Erythroblast (primary cell): ENCODE results near the gene PRKCI.
"Not testable (repeated sequence)": the region's sequence is repeated elsewhere in the genome, so short reads cannot be mapped to it uniquely, and the experiment has no call there.

Experiments
- DNase-seq, 2 experiments: peaks; one replicate each; lab custom pipeline; 2025; lab: John Stamatoyannopoulos, UW
- GATA1 ChIP-seq: IDR thresholded peaks from 2 replicates; pipeline ENCODE4 v1.6.1; 2011; ENCODE audit warnings: low read depth, mild to moderate bottlenecking, control low read depth, low read length, moderate library complexity
- POLR2A ChIP-seq: IDR thresholded peaks from 2 replicates; pipeline ENCODE4 v1.6.1; 2011; ENCODE audit warnings: mild to moderate bottlenecking, low read length

PRKCI gene

DNA sequence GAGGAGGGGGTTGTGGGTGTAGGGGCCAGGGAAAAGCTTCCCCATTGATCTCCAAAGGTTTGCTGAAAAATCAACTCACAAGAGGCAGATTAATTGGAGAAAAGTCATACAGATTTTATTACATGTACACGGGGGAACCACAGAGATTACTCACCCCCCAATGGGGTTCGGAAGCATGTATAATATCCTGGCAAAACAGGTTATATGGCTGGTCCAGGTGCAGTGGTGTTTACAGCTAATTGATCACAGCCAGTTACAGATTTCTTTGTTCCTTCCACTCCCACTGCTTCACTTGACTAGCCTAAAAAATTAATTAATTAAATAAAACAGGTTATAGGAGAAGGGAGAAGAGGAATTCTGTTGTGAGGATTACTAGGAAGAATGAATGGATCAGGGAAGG is 22.4 kb downstream of the PRKCI start:
- no peak for DNase-seq
- TF ChIP-seq POLR2A (no peak), GATA1 (no peak)

DNA sequence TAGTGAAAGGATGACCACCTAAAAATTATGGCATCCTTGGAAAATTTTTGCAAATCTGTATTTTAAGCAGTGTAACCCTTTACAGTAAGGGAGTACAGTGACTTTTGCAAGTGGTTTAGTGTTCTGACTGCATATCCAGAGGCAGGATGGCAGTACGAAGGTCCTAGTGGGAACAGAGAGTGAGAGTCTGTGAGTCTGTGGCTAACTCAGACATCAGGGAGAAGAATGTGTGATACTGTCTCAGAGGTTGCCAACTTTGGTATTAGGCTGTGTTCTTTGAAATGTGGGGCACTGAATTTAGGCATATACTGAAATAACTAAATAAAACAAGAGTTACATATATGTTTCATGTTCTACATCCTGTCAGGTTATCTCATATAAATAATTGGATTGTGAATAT is 25.7 kb downstream of the PRKCI start:
- no peak for DNase-seq
- TF ChIP-seq GATA1 (no peak), POLR2A (no peak)

DNA sequence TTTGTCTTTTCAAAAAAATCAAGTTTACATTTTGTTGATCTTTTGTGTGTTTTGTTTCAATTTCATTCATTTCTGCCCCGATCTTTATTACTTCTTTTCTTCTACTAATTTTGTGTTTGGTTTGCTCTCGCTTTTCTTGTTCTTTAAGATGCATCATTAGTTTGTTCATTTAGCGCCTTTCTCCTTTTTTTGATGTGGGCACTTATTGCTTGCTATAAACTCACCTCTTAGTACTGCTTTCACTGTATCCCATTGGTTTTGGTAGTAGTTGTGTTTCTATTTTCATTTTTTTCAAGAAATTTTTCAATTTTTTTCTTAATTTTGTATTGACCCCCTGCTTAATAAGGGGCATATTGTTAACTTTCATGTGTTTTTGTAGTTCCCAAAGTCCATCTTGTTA is 34.4 kb downstream of the PRKCI start:
- TF ChIP-seq GATA1 (no peak), POLR2A (no peak)
- DNase-seq: no peak

DNA sequence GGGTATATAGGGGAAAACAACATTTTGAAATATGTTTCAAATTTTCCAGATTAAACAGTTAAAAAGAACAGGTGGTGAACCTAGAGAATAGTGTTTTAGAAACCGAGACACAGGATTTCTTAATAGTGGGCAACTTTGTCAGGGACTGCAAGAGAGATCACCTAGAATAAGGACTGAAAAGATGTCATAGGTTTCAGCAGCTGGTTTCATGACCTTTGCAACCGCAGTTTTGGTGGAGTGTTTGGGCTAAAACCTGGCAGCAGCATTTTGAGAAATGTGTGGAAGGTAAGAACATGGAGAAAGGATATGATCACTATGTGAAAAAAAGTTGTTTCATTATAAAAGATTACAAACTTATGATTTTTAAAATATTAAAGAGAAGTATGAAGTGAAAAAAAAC is 34.9 kb downstream of the PRKCI start:
- no peak for TF ChIP-seq POLR2A
- TF ChIP-seq GATA1: no peak
- DNase-seq: no peak

DNA sequence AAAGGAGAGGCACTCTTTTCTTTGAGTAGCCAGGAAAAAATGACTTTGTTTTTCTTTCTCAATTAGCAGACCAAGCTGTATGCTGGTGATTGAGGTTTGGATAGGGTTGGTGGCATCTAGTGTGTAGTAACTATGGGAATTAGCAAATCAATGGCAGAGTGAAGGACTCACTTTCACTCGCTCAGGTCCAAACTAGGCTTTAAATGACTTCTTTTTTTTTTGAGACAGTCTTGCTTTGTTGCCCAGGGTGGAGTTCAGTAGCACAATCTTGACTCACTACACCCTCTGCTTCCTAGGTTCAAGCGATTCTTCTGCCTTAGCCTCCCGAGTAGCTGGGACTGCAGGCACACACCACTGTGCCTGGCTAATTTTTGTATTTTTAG is 35.9 kb downstream of the PRKCI start:
- DNase-seq: no peak
- TF ChIP-seq GATA1 (no peak), POLR2A (no peak)

DNA sequence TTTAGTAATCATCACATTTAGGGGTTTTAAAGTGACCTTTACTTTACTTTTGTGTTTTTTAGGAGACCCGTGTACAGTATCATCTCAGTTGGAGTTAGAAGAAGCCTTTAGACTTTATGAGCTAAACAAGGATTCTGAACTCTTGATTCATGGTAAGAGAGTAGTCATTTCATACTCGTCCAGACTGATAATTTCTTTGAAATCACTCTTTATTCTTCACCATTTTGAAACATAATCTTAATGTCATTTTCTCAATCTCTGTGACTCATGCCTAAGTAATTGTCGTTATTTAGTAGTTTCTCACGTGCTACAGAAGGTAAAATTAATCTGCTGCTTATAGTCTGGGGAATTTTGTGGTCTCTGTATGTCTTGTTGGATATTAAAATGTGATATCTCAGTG is 37.7 kb downstream of the PRKCI start:
- no peak for DNase-seq
- TF ChIP-seq POLR2A (no peak), GATA1 (no peak)

DNA sequence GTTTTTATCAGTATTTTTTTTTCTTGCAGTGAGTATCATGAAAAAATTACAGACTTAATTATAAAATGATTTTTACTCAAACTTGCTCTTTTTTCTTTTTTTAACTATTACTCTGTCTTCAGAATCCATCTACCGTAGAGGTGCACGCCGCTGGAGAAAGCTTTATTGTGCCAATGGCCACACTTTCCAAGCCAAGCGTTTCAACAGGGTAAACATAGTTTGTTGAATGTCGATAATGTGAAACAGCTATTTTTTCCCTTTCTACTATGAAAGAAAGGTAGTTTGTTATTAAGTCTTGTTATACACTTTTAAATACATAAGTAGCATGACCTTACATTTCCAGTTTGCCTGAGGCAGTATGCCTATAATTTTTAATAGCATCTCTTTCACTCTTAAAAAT is 45.6 kb downstream of the PRKCI start:
- DNase-seq: no peak
- no peak for TF ChIP-seq GATA1
- TF ChIP-seq POLR2A: no peak

DNA sequence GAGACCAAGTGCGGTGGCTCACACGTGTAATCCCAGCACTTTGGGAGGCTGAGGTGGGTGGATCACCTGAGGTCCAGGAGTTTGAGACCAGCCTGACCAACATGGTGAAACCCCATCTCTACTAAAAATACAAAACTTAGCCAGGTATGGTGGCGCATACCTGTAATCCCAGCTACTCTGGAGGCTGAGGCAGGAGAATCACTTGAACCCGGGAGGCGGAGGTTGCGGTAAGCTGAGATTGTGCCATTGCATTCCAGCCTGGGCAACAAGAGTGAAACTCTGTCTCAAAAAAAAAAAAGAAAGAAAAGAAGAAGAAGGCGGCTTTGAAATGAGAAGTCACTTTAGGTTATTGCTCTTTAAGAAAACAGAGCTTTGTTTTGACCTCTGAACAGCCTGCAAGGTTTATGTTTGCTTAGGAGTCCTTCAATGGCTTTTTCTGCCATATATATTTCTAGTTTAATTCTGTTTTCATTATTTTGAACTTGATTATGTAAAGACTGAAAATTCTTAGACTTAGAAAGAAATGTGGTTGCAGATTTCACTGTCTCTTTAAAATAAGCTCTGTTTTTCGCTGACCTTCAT is 47.5 kb downstream of the PRKCI start:
- not testable (repeated sequence) for DNase-seq

DNA sequence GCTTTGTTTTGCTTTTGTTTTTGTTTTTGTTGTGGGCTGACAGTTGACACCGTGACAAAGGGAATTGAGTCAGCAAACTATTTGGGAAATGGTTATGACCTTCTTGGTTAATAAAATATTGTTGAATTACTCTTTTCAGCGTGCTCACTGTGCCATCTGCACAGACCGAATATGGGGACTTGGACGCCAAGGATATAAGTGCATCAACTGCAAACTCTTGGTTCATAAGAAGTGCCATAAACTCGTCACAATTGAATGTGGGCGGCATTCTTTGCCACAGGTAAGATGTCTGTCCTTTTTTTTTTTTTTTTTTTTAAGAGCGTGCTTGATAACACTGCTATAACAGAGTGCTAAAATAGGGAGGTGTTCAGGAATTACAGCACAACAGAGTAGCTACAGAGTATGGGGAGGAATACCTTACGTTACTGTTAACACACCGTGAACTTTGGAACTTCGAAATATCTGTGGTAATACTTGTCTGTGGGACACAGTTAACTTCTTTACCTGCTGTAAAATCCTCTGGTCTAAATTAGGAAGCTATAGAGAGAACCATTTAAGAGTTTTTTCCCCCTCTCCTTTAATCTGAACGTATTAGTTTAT is 48.2 kb downstream of the PRKCI start:
- TF ChIP-seq POLR2A (no peak), GATA1 (no peak)

DNA sequence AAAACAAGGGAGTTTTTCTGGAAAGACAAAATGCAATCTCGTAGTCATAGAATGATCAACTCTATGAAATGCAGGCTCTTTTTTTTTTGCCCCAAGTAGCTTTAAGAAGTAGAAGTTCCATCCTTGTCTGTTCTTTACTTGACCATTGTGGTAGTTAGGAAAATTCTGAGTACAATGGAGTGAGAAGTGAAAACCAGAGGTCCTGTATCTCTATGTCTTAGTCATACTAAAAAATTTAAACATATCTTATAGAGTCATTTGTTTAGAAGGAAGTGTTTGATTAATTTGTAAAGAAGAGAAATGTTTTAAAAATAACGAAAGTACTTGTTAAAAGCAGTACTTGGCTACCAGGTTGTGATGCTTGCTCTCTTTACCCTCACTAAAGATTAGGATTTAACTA is 52.4 kb downstream of the PRKCI start:
- no peak for DNase-seq
- TF ChIP-seq GATA1: no peak
- TF ChIP-seq POLR2A: no peak

More for the DNA sequence above, 48.2 kb downstream of the PRKCI start:
- DNase-seq: no peak

DNA sequence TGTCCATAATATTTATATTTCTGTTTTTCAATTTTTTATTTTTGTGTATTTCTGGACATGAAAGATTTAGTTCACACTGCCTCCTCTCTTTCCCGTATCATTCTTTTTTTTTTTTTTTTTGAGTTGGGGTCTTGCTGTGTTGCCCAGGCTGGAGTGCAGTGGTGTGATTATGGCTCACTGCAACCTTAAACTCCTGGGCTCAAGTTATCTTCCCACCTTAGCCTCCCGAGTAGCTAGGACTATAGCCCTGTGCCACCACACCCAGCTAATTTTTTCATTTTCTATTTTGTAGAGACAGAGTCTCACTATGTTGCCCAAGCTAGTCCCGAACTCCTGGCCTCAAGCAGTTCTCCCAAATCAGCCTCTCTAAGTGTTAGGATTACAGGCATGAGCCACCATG is 53.6 kb downstream of the PRKCI start:
- DNase-seq: no peak
- TF ChIP-seq POLR2A (no peak), GATA1 (no peak)

DNA sequence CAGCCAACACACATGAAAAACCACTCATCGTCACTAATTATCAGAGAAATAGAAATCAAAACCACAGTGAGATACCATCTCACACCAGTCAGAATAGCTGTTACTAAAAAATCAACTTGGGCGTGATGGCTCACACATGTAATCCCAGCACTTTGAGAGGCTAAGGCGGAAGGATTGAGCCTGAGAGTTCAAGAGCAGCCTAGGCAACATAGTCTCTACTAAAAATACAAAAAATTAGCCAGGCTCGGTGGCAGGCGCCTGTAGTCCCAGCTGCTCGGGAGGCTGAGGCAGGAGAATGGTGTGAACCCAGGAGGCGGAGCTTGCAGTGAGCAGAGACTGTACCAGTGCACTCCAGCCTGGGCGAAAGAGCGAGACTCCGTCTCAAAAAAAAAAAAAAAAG is 55.1 kb downstream of the PRKCI start:
- not testable (repeated sequence) for DNase-seq

DNA sequence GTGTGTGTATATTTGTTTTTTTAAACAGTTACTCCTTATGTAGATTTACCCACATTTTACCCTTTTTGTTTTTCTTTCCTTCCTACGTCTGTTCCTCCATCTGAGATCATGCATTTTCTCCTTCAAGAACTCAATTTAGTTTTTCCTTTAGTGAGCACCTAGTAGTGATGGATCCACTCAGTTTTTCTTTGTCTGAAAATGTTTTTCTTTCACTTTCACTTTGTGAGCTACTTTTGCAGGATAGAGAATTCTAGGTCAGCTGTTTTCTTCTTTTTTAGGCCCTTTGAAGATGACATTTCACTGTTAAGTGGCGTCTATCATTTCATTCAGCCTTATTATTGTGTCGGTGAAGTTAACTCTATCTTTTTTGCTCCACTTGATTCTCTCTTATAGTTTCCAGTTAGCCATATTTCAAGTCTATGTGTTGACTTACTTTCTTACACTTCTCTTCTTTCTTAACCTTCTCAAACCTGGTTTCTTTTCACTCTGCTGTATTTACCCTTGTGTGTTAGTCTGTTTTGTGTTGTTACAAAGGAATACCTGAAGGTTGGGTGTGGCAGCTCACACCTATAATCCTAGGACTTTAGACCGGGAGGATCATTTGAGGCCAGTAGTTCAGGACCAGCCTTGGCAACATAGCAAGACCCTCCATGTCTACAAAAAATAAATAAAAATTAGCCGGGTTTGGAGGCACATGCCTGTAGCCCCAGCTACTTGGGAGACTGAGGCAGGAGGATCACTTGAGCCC is 55.8 kb downstream of the PRKCI start:
- TF ChIP-seq POLR2A (no peak), GATA1 (no peak)
- peak; percentile 5 to 29 for DNase-seq

DNA sequence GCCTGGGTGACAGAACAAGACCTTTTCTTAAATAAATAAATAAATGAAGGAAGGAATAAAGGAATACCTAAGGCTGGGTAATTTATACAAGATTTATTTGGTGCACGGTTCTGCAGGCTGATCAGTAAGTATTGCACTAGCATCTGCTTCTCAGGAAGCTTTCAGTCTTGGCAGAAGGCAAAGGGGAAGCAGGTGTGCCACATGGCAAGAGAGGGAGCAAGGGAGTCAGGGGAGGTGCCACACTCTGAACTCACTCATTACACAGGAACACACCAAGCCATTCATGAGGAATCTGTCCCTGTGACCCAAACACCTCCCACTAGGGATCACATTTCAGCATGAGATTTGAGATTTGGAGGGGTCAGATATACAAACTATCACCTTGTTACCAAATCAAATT is 56.4 kb downstream of the PRKCI start:
- DNase-seq: no peak
- TF ChIP-seq POLR2A: no peak
- no peak for TF ChIP-seq GATA1

DNA sequence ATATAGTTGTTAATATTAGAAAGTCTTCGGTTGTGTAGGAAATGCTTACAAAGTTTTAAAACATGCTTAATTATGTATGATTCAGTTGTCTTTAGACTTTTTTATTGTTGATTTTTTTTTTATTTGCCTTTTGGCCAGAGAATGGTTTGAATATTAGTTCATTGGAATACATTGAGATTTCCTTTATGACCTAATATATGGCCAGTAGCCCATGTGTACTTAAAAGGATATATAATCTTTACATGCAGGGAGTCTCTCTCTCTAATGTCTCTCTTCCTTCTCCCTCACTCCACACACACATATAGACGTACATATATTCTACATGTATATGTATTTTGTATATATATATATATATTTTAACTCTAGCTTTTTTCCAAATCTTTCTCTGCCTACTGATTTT is 68.0 kb downstream of the PRKCI start:
- no peak for TF ChIP-seq POLR2A
- TF ChIP-seq GATA1: no peak
- DNase-seq: no peak
